ENCODE measurements around the gene RNF214. TPM values are rescaled to one million over a fixed set of nuclear protein-coding genes. Genes with fewer than 3 reads are reported as not detected.

Gene RNF214
- total and polyA plus RNA-seq, 2 of the 13 experiments (the other 11 are each of a cell fraction or from before 2014, with no cell fraction given): 10.7 to 12.6 TPM

- TF ChIP-seq ZNF232 (CRISPR knock-in tag; IDR thresholded peaks at IDR 0.05; ENCODE audit: borderline replicate concordance) (no peak), GATAD1 (CRISPR knock-in tag; IDR thresholded peaks at IDR 0.05) (peak; percentile 80), MIER2 (CRISPR knock-in tag; IDR thresholded peaks at IDR 0.05) (no peak), ZNF510 (CRISPR knock-in tag; IDR thresholded peaks at IDR 0.05; ENCODE audit: low read depth) (no peak), ZMYM4 (CRISPR knock-in tag; IDR thresholded peaks at IDR 0.05) (peak; percentile 68), ZNF343 (CRISPR knock-in tag; IDR thresholded peaks at IDR 0.05) (no peak), ZNF276 (CRISPR knock-in tag; IDR thresholded peaks at IDR 0.05; ENCODE audit: low read depth) (no peak), ATAD3A (CRISPR knock-in tag; IDR thresholded peaks at IDR 0.05) (no peak), ZFP62 (CRISPR knock-in tag; IDR thresholded peaks at IDR 0.05) (no peak), ZNF335 (CRISPR knock-in tag; IDR thresholded peaks at IDR 0.05) (no peak), ZNF746 (CRISPR knock-in tag; IDR thresholded peaks at IDR 0.05) (0 out of 2 replicates have a peak, but pooled peaks have one; percentile 36), ZNF530 (CRISPR knock-in tag; IDR thresholded peaks at IDR 0.05; ENCODE audit: low read depth) (no peak), TEAD3 (CRISPR knock-in tag; optimal IDR thresholded peaks at IDR 0.05; ENCODE audit: borderline replicate concordance) (no peak), ZMAT3 (CRISPR knock-in tag; conservative IDR thresholded peaks at IDR 0.05) (peak; percentile 49; the same call in 1 of the 2 replicates), ZNF589 (CRISPR knock-in tag; conservative IDR thresholded peaks at IDR 0.05) (no peak; the same call in 1 of the 2 replicates), NCOA1 (CRISPR knock-in tag; IDR thresholded peaks at IDR 0.05) (no peak), ZNF253 (CRISPR knock-in tag; IDR thresholded peaks at IDR 0.05; ENCODE audit: borderline replicate concordance) (no peak), DNMT1 (CRISPR knock-in tag; IDR thresholded peaks at IDR 0.05) (no peak), ZNF766 (CRISPR knock-in tag; IDR thresholded peaks at IDR 0.05; ENCODE audit: borderline replicate concordance) (no peak), SNAI1 (CRISPR knock-in tag; IDR thresholded peaks at IDR 0.05; ENCODE audit: borderline replicate concordance) (0 out of 2 replicates have a peak, but pooled peaks have one; percentile 50), BRD4 (CRISPR knock-in tag; IDR thresholded peaks at IDR 0.05) (no peak), SMC3 (IDR thresholded peaks at IDR 0.05; ENCODE audit: low read length) (peak; percentile 23; the same call in 1 of the 2 replicates), ZNF83 (CRISPR knock-in tag; IDR thresholded peaks at IDR 0.05; ENCODE audit: borderline replicate concordance) (no peak), ISL2 (CRISPR knock-in tag; IDR thresholded peaks at IDR 0.05) (no peak), GLMP (CRISPR knock-in tag; IDR thresholded peaks at IDR 0.05; ENCODE audit: borderline replicate concordance) (no peak), ZHX1 (CRISPR knock-in tag; IDR thresholded peaks at IDR 0.05; ENCODE audit: low read depth) (no peak)
These were observed 83.9 kb downstream of the RNF214 start, which contains the start of gene BACE1 (continued) for GRCh38 chr11:117316197-117316961.

Data from HepG2 (cell line).